ENCODE measurements around the gene KSR2.

GRCh38 chr12:117552971-117553370 is 415.8 kb downstream of the KSR2 start:
- TF ChIP-seq POLR2A (IDR thresholded peaks at IDR 0.05; ENCODE audit: low read length) = no peak
- TF ChIP-seq GATA1 (IDR thresholded peaks at IDR 0.05; ENCODE audit: low read depth, low read length) = no peak

All from erythroblast (primary cell).